Stimulated activated CD4-positive, alpha-beta T cell treated with anti-CD3 and anti-CD28 coated beads, Interleukin-15, amount 100 ng/mL, for 24 hours (primary cell): Measurements from ENCODE around the gene DHRS2.

ENCODE experiments used
- DNase-seq: peaks from one replicate; pipeline ENCODE4 v3.0.0-alpha.2; 2020

Gene DHRS2

GRCh38 chr14:23613242-23614070 lies 22.7 kb upstream of the DHRS2 start:
- no peak for DNase-seq

- no peak for DNase-seq
Observed at GRCh38 chr14:23614395-23614828, 21.8 kb upstream of the DHRS2 start.

GRCh38 chr14:23615856-23616255 lies 20.3 kb upstream of the DHRS2 start:
- no peak for DNase-seq

- no peak for DNase-seq
Observed at GRCh38 chr14:23617539-23617938, 18.6 kb upstream of the DHRS2 start.

GRCh38 chr14:23618415-23618988 lies 17.7 kb upstream of the DHRS2 start:
- no peak for DNase-seq

GRCh38 chr14:23620177-23620702 lies 15.9 kb upstream of the DHRS2 start:
- no peak for DNase-seq

GRCh38 chr14:23621204-23621931 lies 14.8 kb upstream of the DHRS2 start:
- DNase-seq: no peak

- DNase-seq: no peak
Observed at GRCh38 chr14:23621932-23622730, 14.0 kb upstream of the DHRS2 start.

GRCh38 chr14:23622990-23623389 lies 13.2 kb upstream of the DHRS2 start:
- no peak for DNase-seq

GRCh38 chr14:23623962-23624361 lies 12.2 kb upstream of the DHRS2 start:
- DNase-seq: no peak

- no peak for DNase-seq
Observed at GRCh38 chr14:23624830-23625404, 11.2 kb upstream of the DHRS2 start.

GRCh38 chr14:23626946-23627345 lies 9.2 kb upstream of the DHRS2 start:
- DNase-seq: no peak

GRCh38 chr14:23627961-23628360 lies 8.2 kb upstream of the DHRS2 start:
- no peak for DNase-seq

- no peak for DNase-seq
Observed at GRCh38 chr14:23629204-23629603, 7.0 kb upstream of the DHRS2 start.

- no peak for DNase-seq
Observed at GRCh38 chr14:23629832-23630396, 6.2 kb upstream of the DHRS2 start.

- no peak for DNase-seq
Observed at GRCh38 chr14:23630687-23631086, 5.5 kb upstream of the DHRS2 start.

- no peak for DNase-seq
Observed at GRCh38 chr14:23631234-23631633, 4.9 kb upstream of the DHRS2 start.

- peak; percentile 81 for DNase-seq
Observed at GRCh38 chr14:23631702-23632460, 4.3 kb upstream of the DHRS2 start.

GRCh38 chr14:23632461-23633159 lies 3.6 kb upstream of the DHRS2 start:
- no peak for DNase-seq

GRCh38 chr14:23633160-23633701 lies 2.9 kb upstream of the DHRS2 start:
- DNase-seq: no peak
